Stimulated activated CD4-positive, alpha-beta T cell treated with anti-CD3 and anti-CD28 coated beads, Interleukin-2, amount 100 ng/mL, for 4 hours (primary cell): ENCODE measurements around the gene HTRA1.

Source experiments
- DNase-seq: peaks from one replicate; pipeline ENCODE4 v3.0.0-alpha.2; 2020; ENCODE audit warnings: low read depth

Gene HTRA1

GRCh38 chr10:122495406-122496340 lies 34.3 kb downstream of the HTRA1 start:
- no peak for DNase-seq

- no peak for DNase-seq
Observed at GRCh38 chr10:122497241-122497640, 35.9 kb downstream of the HTRA1 start.

- no peak for DNase-seq
Observed at GRCh38 chr10:122498521-122498920, 37.2 kb downstream of the HTRA1 start.

GRCh38 chr10:122499012-122499411 lies 37.7 kb downstream of the HTRA1 start:
- DNase-seq = no peak

GRCh38 chr10:122499491-122499941 lies 38.2 kb downstream of the HTRA1 start:
- no peak for DNase-seq

GRCh38 chr10:122500194-122500593 lies 38.8 kb downstream of the HTRA1 start:
- DNase-seq = no peak

- no peak for DNase-seq
Observed at GRCh38 chr10:122500726-122501125, 39.4 kb downstream of the HTRA1 start.

GRCh38 chr10:122503012-122503411 lies 41.7 kb downstream of the HTRA1 start:
- DNase-seq = no peak

GRCh38 chr10:122503886-122504609 lies 42.7 kb downstream of the HTRA1 start:
- no peak for DNase-seq

GRCh38 chr10:122504610-122504950 lies 43.2 kb downstream of the HTRA1 start:
- DNase-seq = no peak

- DNase-seq = no peak
Observed at GRCh38 chr10:122505011-122505410, 43.7 kb downstream of the HTRA1 start.

GRCh38 chr10:122505885-122506645 lies 44.7 kb downstream of the HTRA1 start:
- no peak for DNase-seq

- no peak for DNase-seq
Observed at GRCh38 chr10:122507616-122508015, 46.3 kb downstream of the HTRA1 start.

- DNase-seq = no peak
Observed at GRCh38 chr10:122508021-122508420, 46.7 kb downstream of the HTRA1 start.

- no peak for DNase-seq
Observed at GRCh38 chr10:122509323-122509722, 48.0 kb downstream of the HTRA1 start.

- DNase-seq = no peak
Observed at GRCh38 chr10:122510326-122510725, 49.0 kb downstream of the HTRA1 start.

- DNase-seq = no peak
Observed at GRCh38 chr10:122510736-122511135, 49.4 kb downstream of the HTRA1 start.

- no peak for DNase-seq
Observed at GRCh38 chr10:122513053-122513452, 51.7 kb downstream of the HTRA1 start.

GRCh38 chr10:122514045-122514840 lies 52.9 kb downstream of the HTRA1 start:
- no peak for DNase-seq

GRCh38 chr10:122515022-122515424 lies 53.7 kb downstream of the HTRA1 start:
- no peak for DNase-seq

GRCh38 chr10:122515588-122516231 lies 54.4 kb downstream of the HTRA1 start:
- peak; percentile 10 for DNase-seq
